Stimulated activated CD8-positive, alpha-beta memory T cell treated with anti-CD3 and anti-CD28 coated beads, Interleukin-7, amount 100 ng/mL, for 1 hour (primary cell): ENCODE measurements around the gene MYO18A.
"Not testable (repeated sequence)": the region's sequence is repeated elsewhere in the genome, so short reads cannot be mapped to it uniquely, and the experiment has no call there.

ENCODE experiments used
- DNase-seq, 2 donors: peaks; one replicate each; pipeline ENCODE4 v3.0.0-alpha.2; 2020; ENCODE audit warnings: low read depth in 2 of 2

Gene MYO18A

DNA sequence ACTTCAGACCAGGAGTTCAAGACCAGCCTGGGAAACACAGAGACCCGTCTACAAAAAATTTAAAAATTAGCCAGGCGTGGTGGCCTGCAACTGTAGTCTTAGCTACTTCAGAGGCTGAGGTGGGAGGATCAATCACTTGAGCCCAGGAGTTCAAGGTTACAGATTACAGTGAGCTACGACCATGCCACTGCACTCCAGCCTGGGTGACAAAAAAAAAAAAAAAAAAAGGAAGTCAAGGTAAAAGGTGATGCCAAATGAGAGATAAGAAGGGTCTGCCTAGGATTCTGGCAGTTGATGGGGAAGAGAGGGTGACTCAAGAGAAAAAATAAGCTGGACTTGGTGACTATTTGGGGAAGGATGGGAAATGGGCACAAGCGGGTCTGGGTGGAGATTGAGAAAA, 32.5 kb downstream of the MYO18A start:
- no peak for DNase-seq

DNA sequence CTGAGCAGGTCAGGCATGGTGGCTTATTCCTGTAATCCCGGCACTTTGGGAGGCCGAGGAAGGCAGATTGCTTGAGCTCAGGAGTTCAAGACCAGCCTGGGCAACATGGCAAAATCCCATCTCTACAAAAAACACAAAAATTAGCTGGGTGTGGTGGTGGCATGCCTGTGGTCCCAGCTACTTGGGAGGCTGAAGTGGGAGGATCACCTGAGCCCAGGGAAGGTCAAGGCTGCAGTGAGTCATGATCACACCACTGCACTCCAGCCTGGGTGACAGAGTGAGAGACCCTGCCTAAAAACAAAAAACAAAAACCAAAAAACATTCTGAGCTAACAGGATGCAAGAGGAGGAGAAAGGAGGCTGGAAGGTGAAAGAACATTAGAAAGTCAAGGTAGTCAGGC, 33.0 kb downstream of the MYO18A start:
- not testable (repeated sequence) for DNase-seq

GRCh38 chr17:29146369-29146972, 33.7 kb downstream of the MYO18A start:
- no peak for DNase-seq

- peak; percentile 34 to 43 for DNase-seq
Observed at GRCh38 chr17:29145289-29146073, 34.7 kb downstream of the MYO18A start.

DNA sequence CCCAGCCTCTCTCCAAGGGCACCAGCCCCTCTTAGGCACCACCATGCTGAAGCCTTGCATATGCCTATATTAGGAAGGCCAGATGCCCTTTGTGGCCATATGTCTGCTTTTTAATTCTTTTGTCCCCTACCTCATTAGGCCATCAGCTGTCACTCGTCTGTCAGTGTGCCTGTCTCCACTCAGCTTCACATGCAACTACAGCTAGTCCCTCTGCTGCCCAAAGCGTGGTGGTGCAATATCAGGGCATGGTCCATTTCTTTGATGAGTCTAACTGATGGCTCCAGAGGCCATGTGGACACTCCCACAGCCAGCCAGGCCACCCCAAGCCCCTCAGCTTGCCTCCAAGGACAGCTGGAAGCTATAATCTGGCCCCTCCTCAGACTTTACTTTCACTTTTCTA, 36.3 kb downstream of the MYO18A start:
- DNase-seq = no peak

DNA sequence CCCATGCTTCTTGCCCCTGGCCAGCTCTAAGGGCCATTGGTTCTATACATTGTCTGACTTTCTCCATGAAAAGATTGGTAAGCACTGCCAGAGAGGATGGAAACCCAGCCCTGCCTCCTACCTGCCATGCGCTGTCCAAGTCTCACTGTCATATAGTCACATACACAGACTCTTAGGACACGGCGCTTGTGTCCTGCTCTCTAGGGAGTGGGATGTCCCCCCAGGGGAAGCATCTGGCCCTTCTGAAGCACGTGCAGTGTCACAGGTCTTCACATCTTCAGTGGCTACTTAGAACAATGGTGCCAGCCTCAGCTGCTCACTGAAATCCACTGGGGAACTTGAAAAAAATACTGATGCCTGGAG, 38.7 kb downstream of the MYO18A start:
- no peak for DNase-seq

- peak in 1 of 2 donors; percentile 29 for DNase-seq
Observed at GRCh38 chr17:29140631-29141513, 39.3 kb downstream of the MYO18A start.

- DNase-seq = peak; percentile 62 to 65
Observed at GRCh38 chr17:29140051-29140621, 40.1 kb downstream of the MYO18A start.

DNA sequence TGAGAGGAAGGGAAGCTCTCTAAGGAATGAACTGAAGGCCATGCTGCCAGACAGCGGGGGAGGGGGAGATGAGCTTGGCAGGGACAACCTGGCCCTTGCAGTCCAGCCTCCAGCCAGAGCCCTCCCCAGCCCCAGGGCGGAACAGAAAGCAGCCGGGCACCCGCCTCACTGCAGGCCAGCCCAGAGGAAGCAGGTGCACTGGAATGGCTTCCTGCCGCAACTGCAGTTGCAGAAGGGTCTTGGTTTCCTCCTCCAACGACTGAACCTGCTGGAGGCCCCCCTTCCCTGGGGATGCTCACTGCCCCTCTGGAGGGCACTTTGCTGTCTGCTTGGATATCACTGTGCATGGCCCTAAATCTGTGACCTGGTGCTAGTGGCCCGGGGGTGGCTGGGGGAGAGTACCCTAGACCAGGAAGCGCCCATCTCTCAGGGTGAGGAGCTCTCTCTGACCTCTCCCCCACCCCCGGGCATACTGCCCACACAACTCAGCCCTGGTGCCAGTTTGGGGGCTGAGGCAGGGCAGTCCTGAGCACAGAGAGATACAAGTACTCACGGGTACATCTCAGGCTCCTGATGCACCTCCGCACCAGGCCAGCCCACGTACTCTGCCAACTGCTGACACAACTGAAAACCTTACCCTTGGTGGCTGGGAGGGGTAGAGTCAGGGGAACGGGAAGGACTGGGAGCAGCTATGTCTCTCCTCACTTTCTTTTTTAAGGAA, 41.1 kb downstream of the MYO18A start:
- no peak for DNase-seq

GRCh38 chr17:29138184-29138955, 41.8 kb downstream of the MYO18A start:
- no peak for DNase-seq

DNA sequence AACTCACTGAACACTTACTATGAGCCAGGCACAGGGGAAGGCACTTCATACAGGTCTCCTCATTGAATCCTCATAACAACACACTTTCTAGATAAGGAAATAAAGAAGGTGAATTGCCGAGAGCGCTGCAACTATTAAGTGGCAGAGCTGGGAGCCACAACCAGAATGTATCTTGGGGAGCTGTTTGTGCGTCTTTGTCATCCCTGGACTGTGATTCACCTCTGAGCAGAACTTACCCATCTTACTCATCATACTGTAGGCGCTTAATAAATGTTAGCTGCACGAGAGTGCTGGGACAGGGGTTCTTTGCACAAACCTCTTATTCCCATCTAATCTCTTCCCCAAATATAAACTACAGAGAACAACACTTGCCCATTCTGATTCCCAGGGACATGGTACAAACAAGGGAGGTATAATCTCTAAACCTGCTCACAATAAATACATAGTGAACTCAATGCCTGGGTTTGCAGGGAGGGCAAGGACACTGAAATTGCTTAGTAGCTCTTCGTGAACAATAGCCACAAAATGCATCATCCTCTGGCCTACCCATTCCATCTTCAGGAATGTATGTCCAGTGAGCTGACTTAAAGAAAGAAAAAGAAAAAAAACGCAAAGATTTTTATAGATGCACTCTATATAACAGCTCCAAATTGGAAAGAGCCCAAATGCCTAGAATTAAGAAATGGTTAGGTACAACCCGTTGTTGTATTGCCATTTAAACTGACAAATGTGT, 43.0 kb downstream of the MYO18A start:
- DNase-seq = no peak

- no peak for DNase-seq
Observed at GRCh38 chr17:29135464-29135863, 44.7 kb downstream of the MYO18A start.

DNA sequence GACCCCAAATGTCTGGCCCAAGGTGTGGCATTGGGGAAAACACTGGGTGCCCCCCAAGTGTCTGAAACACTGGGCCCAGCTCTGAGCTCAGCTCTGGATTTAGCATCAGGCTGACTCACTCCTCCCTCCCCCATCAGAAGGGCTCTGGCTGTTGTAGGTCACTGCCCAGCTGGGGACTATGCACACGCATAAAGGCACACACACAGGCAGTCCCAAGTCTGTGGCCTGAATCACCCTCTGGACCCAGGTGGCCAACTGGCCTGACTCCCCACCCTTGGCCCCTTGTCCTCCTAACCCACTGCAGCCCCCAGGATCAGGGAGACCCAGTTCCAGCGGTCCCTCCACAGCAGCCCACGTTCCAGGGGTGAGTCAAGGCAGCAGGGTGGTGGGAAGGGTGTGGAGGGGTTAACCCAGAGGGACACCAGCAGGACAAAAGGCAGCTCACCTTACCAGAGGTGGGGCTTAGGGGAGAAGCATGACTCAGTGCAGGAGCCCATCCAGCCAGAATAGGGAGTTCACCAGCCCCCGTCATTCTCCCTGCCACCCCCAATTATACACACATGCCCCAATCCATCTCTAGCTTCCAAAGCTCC, 47.0 kb downstream of the MYO18A start:
- DNase-seq = no peak

DNA sequence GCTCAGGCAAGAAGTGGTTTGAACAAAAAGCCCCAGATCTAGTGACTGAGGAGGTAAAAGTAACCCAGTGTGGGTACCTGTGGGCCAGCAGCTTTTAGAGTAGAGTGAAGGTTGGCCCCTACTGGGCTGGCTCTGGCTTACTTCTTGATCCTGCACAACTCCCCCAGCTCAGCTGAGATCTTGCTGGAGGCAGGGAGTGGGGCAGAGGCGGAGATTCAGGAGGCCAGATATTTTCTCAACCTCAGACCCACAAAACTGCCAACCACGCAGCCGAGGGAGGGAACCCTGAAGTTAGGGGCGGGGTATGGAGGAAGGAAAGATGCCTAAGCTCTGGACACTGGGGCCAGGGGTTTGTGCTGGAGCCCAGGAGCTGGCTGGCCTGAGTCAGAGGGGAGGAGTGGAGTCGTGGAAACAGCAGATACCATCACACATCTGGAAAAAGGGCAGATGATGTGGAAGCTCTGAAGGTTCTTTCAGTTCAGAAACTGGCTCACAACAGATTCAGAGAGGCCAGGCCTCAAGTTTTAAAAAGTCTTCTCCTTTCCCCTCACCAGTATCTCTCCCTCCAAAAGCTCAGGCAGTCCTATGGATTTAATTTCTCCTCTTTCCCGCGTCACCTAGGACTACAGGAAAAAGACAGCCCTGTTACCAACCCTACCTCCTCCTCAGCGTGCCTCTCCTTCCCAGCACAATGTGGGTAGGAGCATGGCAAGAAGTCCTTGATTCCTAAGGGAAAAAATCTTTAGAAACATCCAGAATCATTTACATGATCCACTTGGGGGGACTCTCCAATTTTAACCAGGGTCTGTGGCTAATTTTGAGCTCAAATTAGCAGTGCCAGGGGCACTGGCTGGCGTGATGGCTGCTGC, 48.1 kb downstream of the MYO18A start:
- DNase-seq = no peak

DNA sequence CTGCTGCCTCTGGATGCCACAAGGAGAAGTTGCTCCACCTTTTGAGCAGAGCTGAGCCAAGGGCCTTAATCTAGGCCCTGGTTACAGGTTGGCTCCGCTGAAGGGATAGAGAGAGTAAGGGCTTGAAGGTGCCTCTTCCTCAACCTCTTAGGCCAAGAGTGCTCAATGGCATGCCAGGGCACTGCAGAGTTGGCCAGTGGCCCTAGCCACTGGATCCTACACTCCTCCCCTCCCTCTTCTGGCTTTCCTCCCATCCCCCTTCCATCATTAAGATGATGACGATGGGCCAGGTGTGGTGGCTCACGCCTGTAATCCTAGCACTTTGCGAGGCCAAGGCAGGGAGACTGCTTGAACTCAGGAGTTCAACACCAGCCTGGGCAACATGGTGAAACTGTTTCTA, 50.5 kb downstream of the MYO18A start:
- no peak for DNase-seq

GRCh38 chr17:29127840-29128239, 52.4 kb downstream of the MYO18A start:
- DNase-seq = no peak

DNA sequence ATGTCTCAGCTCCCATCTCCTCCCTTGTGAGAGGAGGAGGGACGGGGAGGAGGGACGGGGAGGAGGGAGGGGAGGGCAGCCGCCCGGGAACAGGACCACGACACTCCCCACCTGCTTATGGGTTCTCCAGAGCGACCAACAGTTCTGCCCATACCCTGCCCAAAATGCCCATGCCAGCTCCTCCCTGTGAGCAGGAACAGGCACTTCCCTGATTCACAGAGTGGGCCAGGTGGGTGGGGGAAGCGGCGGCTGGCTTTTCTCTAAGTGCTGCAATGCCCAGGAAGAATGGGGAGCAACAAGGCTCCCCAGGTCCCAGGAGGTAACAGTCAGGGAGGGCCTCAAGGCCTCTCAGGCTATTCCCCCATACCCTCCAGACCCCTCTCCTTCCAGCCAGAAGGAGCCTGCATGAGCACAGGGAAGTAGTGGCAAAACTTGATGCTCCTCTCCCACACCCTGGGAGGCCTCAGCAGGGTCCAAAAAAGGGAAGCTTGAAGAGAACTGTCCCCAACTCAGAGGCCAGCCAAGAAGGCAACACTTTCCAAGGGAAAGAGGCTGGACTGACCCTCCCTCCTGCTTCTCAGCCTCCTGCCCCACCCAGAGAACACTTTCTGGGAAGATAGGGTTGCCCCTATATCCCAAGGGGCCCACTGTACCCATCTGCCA, 53.8 kb downstream of the MYO18A start:
- no peak for DNase-seq

DNA sequence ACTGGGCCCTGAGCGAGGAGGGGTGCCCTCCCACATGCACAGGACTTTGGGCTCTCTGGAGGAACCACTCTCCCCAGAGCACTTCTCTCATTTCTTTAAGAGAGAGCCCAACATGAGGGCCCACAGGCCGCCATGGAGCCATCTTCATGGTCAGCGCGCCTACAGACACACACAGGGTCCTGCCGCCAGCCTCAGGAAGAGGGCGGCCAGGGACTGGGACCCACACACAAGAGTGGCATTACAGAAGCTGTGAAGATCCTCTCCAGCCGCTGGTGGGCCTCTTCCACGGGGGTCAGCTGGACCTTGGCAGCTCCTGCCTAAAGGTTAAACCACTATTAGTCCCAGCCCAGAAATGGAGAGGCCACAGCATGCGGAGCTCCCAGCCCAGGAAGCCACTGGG, 54.5 kb downstream of the MYO18A start:
- no peak for DNase-seq
